A549 (cell line): ENCODE measurements around the gene PRIMPOL. TPM values are rescaled to one million over a fixed set of nuclear protein-coding genes. Genes with fewer than 3 reads are reported as not detected.

Source experiments
- ATAC-seq, 2 experiments: fragments of 200-7000 bp in 1 of 2; fragments of >200 bp in 1 of 2; cut with Nextera tagmentation in 1 of 2; cut with Tn5 transposase in 1 of 2; 3 replicates each; pipeline versions ENCODE4 v1.8.0 to v1.9.1; 2018 to 2020; ENCODE audit warnings: mild to moderate bottlenecking in 1 of 2, moderate library complexity in 1 of 2
- CTCF ChIA-PET: fragments of 300-600 bp; sonication (Branson Sonifier 250); formaldehyde crosslinking; extraction: SDS; loops from one replicate; lab custom pipeline; 2021; ENCODE audit warnings: antibody characterized with exemption, inconsistent platforms; lab: Yijun Ruan, JAX
- POLR2A ChIA-PET: fragments of 350-600 bp; formaldehyde crosslinking; extraction: SDS; loops from one replicate; lab custom pipeline; 2021; ENCODE audit warnings: antibody characterized with exemption, inconsistent platforms; lab: Yijun Ruan, JAX
- DNase-seq, 2 experiments: peaks; one replicate each; pipeline versions ENCODE4 v3.0.0 to v3.0.0-alpha.2; 2011 to 2016; ENCODE audit warnings: low read depth in 1 of 2, low spot score in 1 of 2
- FAIRE-seq: peaks from 2 replicates; lab custom pipeline; 2011; peaks lifted over from hg19 to GRCh38; lab: Jason Lieb, UNC
- H3K27ac ChIP-seq, 2 experiments: fragments of >200 bp; sonication (Bioruptor Twin); formaldehyde crosslinking; 3 replicates each; pipeline ENCODE4 v1.5.1; 2016 to 2017
- H3K4me1 ChIP-seq: fragments of >200 bp; sonication (Bioruptor Twin); formaldehyde crosslinking; 3 replicates; pipeline ENCODE4 v1.6.1; 2016
- H3K4me2 ChIP-seq: fragments of >200 bp; sonication (Bioruptor Twin); formaldehyde crosslinking; 3 replicates; pipeline ENCODE4 v1.6.1; 2016
- H3K4me3 ChIP-seq: fragments of >200 bp; sonication (Bioruptor Twin); formaldehyde crosslinking; 3 replicates; pipeline ENCODE4 v1.5.1; 2016
- H3K9me3 ChIP-seq: fragments of >200 bp; sonication (Bioruptor Twin); formaldehyde crosslinking; 3 replicates; pipeline ENCODE4 v1.6.1; 2016
- CEBPB ChIP-seq, 2 experiments: fragments of >200 bp in 1 of 2; sonication (Bioruptor Twin) in 1 of 2; formaldehyde crosslinking in 1 of 2; IDR thresholded peaks; 2 replicates each; pipeline ENCODE4 v1.6.1; 2012 to 2016
- CHD2 ChIP-seq: fragments of 150-350 bp; IDR thresholded peaks from 2 replicates; pipeline ENCODE4 v1.6.1; 2014; ENCODE audit warnings: low read length; ENCODE audit not compliant: partially characterized antibody
- CHD4 ChIP-seq: fragments of 200-600 bp; sonication (generic); IDR thresholded peaks from 2 replicates; pipeline ENCODE4 v1.6.1; 2016; ENCODE audit warnings: antibody characterized with exemption, mild to moderate bottlenecking, borderline replicate concordance
- E2F6 ChIP-seq: IDR thresholded peaks from 2 replicates; pipeline ENCODE4 v1.6.1; 2012; ENCODE audit warnings: low read depth, borderline replicate concordance
- EHMT2 ChIP-seq: fragments of 200-600 bp; sonication (generic); IDR thresholded peaks from 2 replicates; pipeline ENCODE4 v1.6.1; 2016; ENCODE audit warnings: antibody characterized with exemption, low read depth, mild to moderate bottlenecking, moderate library complexity
- FOXS1 ChIP-seq: fragments of 250-450 bp; sonication (Bioruptor Pico); IDR thresholded peaks from 2 replicates; pipeline ENCODE4 v1.5.0; 2020; ENCODE audit warnings: mild to moderate bottlenecking, moderate library complexity
- HDAC2 ChIP-seq: fragments of 200-600 bp; sonication (generic); IDR thresholded peaks from 2 replicates; pipeline ENCODE4 v1.6.1; 2016
- HEYL ChIP-seq: fragments of 250-450 bp; sonication (Bioruptor Pico); IDR thresholded peaks from 2 replicates; pipeline ENCODE4 v1.8.0; 2021; ENCODE audit warnings: mild to moderate bottlenecking, moderate library complexity
- JUN ChIP-seq, 2 experiments: fragments of >200 bp; sonication (Bioruptor Twin); formaldehyde crosslinking; IDR thresholded peaks; 2 replicates in 1 of 2; 3 replicates in 1 of 2; pipeline ENCODE4 v1.6.1; 2016 to 2017
- JUNB ChIP-seq: fragments of >200 bp; sonication (Bioruptor Twin); formaldehyde crosslinking; IDR thresholded peaks from 2 replicates; pipeline ENCODE4 v1.6.1; 2016
- KDM1A ChIP-seq: fragments of 200-600 bp; sonication (generic); IDR thresholded peaks from 2 replicates; pipeline ENCODE4 v1.6.1; 2016; ENCODE audit warnings: low read depth, mild to moderate bottlenecking
- MAX ChIP-seq: IDR thresholded peaks from 2 replicates; pipeline ENCODE4 v1.6.1; 2012
- MAZ ChIP-seq: fragments of 150-350 bp; IDR thresholded peaks from 2 replicates; pipeline ENCODE4 v1.6.1; 2014; ENCODE audit warnings: antibody characterized with exemption, low read depth, low read length, borderline replicate concordance
- ZNF302 ChIP-seq: fragments of 250-450 bp; sonication (Bioruptor Pico); IDR thresholded peaks from 2 replicates; pipeline ENCODE4 v1.9.0; 2021; ENCODE audit warnings: inconsistent platforms, mild to moderate bottlenecking, moderate library complexity
- WGBS: methylation state at CpG from one replicate; pipeline ENCODE4 v1.1.6; 2017; ENCODE audit errors: missing lambda C conversion rate; 5-methylcytosine and 5-hydroxymethylcytosine counted together
- polyA plus RNA-seq, 4 experiments: library from polyadenylated mRNA; depleted of rRNA in 3 of 4; stranded (reverse); fragments of >200 nt; fragmentation: RNase III in 1 of 4; extraction: RNeasy Plus Mini Kit Qiagen cat#74134 plus additional on column Dnase treatment in 1 of 4; gene quantifications; 2 replicates in 3 of 4; 3 replicates in 1 of 4; pipeline ENCODE4 v1.2.3, GENCODE V29; 2011 to 2017
- TF ChIP-seq, protein P1 (sequence below): fragments of >200 bp; sonication (Bioruptor Twin); formaldehyde crosslinking; IDR thresholded peaks from 3 replicates; pipeline ENCODE4 v1.6.1; 2016
- TF ChIP-seq, protein P2 (sequence below): IDR thresholded peaks from 2 replicates; pipeline ENCODE4 v1.6.1; 2012
- TF ChIP-seq, protein P3 (sequence below): fragments of 250-450 bp; sonication (Bioruptor Pico); IDR thresholded peaks from 2 replicates; pipeline ENCODE4 v1.5.0; 2021; ENCODE audit warnings: mild to moderate bottlenecking, moderate library complexity, borderline replicate concordance

Gene PRIMPOL
- polyA plus RNA-seq, 2 of the 4 experiments (the other 2 are of a cell fraction) = 10.0 to 23.9 TPM

DNA sequence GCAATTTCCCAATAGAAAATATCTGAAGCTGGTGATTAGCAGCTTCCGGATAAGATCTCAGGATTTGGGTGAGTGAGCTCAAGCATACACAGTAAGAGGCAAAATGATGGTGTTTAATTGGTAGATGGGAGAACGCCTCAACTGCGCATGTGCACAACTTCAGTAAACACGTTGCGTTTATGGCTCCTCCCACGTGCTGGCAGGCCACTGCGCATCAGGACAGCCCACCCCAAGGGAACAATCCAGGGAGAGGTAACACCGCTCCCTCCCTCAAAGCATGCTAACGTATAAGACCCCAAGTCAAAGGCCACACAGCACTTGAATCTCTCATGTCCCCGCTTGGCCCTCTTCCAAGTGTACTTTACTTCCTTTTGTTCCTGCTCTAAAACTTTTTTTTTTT is 94.7 kb downstream of the PRIMPOL start:
- no peak for FAIRE-seq
- ChIA-PET CTCF (interaction anchor here (0.9 kb wide), 1 partner anchor 240 kb away, joined by 4 read pairs; no protein-coding TSS in a partner anchor), POLR2A (no interaction called here)
- Histone ChIP-seq H3K4me3 (no peak overlapping the region), H3K4me1 (peaks cover 5% of the 10 kb centered on the region; the same call in 2 of the 3 replicates), H3K27ac (no peak overlapping the region), H3K4me2 (no peak overlapping the region), H3K9me3 (no peaks in the 10 kb centered on the region)
- ATAC-seq = no peak
- DNase-seq = no peak
- no peak for TF ChIP-seq JUNB
- TF ChIP-seq CHD4 = no peak
- TF ChIP-seq KDM1A = no peak
- TF ChIP-seq ZNF302 = no peak
- TF ChIP-seq HEYL (CRISPR knock-in tag) = no peak
- TF ChIP-seq, protein P1, sequence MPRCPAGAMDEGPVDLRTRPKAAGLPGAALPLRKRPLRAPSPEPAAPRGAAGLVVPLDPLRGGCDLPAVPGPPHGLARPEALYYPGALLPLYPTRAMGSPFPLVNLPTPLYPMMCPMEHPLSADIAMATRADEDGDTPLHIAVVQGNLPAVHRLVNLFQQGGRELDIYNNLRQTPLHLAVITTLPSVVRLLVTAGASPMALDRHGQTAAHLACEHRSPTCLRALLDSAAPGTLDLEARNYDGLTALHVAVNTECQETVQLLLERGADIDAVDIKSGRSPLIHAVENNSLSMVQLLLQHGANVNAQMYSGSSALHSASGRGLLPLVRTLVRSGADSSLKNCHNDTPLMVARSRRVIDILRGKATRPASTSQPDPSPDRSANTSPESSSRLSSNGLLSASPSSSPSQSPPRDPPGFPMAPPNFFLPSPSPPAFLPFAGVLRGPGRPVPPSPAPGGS = no peak
- TF ChIP-seq, protein P2, sequence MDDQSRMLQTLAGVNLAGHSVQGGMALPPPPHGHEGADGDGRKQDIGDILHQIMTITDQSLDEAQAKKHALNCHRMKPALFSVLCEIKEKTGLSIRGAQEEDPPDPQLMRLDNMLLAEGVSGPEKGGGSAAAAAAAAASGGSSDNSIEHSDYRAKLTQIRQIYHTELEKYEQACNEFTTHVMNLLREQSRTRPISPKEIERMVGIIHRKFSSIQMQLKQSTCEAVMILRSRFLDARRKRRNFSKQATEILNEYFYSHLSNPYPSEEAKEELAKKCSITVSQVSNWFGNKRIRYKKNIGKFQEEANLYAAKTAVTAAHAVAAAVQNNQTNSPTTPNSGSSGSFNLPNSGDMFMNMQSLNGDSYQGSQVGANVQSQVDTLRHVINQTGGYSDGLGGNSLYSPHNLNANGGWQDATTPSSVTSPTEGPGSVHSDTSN = no peak
- TF ChIP-seq HDAC2 = no peak
- TF ChIP-seq EHMT2 = no peak
- no peak for TF ChIP-seq CHD2
- TF ChIP-seq JUN (IDR thresholded peaks at IDR 0.05) = no peak
- TF ChIP-seq FOXS1 (CRISPR knock-in tag) = no peak
- TF ChIP-seq, protein P3, sequence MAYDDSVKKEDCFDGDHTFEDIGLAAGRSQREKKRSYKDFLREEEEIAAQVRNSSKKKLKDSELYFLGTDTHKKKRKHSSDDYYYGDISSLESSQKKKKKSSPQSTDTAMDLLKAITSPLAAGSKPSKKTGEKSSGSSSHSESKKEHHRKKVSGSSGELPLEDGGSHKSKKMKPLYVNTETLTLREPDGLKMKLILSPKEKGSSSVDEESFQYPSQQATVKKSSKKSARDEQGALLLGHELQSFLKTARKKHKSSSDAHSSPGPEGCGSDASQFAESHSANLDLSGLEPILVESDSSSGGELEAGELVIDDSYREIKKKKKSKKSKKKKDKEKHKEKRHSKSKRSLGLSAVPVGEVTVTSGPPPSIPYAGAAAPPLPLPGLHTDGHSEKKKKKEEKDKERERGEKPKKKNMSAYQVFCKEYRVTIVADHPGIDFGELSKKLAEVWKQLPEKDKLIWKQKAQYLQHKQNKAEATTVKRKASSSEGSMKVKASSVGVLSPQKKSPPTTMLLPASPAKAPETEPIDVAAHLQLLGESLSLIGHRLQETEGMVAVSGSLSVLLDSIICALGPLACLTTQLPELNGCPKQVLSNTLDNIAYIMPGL (CRISPR knock-in tag) = no peak
- TF ChIP-seq E2F6 = no peak
- no peak for TF ChIP-seq CEBPB (IDR thresholded peaks at IDR 0.05)
- no peak for TF ChIP-seq MAZ
- no peak for TF ChIP-seq MAX
- WGBS = 87% methylated on average over 10 of the region's 10 CpGs

Other genes with a start within 250 kb of the PRIMPOL start
- 18.5 and 23.5 TPM in 2 replicates for gene IRF2, start 175.2 kb upstream of the PRIMPOL start, polyA plus RNA-seq (2011; rRNA removed)
- gene IRF2, start 175.2 kb upstream of the PRIMPOL start, polyA plus RNA-seq (2017; fragmentation: RNase III; extraction: RNeasy Plus Mini Kit Qiagen cat#74134 plus additional on column Dnase treatment) = 10.4 to 11.9 TPM (median 11.0 TPM) in 3 replicates
- 18.9 and 25.4 TPM in 2 replicates for gene CASP3, start 291 bp upstream of the PRIMPOL start, polyA plus RNA-seq (2011; rRNA removed)
- 17.4 to 18.3 TPM (median 17.8 TPM) in 3 replicates for gene CASP3, start 291 bp upstream of the PRIMPOL start, polyA plus RNA-seq (2017; fragmentation: RNase III; extraction: RNeasy Plus Mini Kit Qiagen cat#74134 plus additional on column Dnase treatment)
- 19.1 and 28.4 TPM in 2 replicates for gene CENPU, start 84.4 kb downstream of the PRIMPOL start, polyA plus RNA-seq (2011; rRNA removed)
- 22.9 to 25.6 TPM (median 24.3 TPM) in 3 replicates for gene CENPU, start 84.4 kb downstream of the PRIMPOL start, polyA plus RNA-seq (2017; fragmentation: RNase III; extraction: RNeasy Plus Mini Kit Qiagen cat#74134 plus additional on column Dnase treatment)
- 12.4 and 14.7 TPM in 2 replicates for gene ACSL1, start 176.2 kb downstream of the PRIMPOL start, polyA plus RNA-seq (2011; rRNA removed)
- gene ACSL1, start 176.2 kb downstream of the PRIMPOL start, polyA plus RNA-seq (2017; fragmentation: RNase III; extraction: RNeasy Plus Mini Kit Qiagen cat#74134 plus additional on column Dnase treatment) = 9.4 to 10.7 TPM (median 10.0 TPM) in 3 replicates